C4-2B (cell line): Measurements from ENCODE around the gene NPHP4.

Source experiments
- ZFX ChIP-seq: fragments of 450-650 bp; IDR thresholded peaks from 2 replicates; pipeline ENCODE4 v1.6.1; 2017
- TF ChIP-seq, protein P1 (sequence below): fragments of 450-650 bp; conservative IDR thresholded peaks from 2 replicates; pipeline ENCODE4 v1.5.1; 2017; ENCODE audit warnings: mild to moderate bottlenecking

DNA sequence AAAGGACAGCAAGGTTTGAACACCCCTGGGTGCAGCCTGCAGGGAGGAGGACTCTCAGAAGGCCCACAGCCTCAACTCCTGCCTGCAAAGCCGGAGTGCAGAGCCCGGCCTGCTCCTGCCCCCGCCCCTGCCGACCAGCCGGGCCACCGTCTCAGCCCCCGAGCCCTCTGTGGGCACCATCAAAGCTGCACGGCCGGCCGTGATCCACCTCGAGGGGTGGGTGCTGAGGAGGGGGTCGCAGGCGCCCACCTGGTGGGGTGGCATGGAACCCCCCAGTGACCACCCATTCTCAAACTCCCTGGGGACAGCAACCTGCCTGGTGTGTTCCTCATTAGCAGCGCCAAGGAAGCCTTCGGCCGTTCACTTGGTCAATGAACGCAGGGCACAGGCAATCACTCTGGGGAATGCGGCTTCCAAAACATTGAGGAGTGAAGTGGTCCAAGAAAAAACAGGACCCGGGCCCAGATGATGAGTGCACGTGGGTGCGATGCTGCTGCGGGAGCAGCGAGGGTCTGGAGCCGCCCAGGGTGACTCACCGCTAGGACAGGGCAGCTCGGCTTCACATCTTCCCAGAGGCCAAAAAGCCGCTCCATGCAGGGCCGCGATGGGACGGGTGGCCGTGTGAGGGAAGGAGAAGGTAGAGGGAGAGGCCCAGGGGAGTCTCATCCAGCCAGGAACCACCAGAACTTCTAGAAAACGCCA, 157.6 kb downstream of the NPHP4 start:
- TF ChIP-seq, protein P1, sequence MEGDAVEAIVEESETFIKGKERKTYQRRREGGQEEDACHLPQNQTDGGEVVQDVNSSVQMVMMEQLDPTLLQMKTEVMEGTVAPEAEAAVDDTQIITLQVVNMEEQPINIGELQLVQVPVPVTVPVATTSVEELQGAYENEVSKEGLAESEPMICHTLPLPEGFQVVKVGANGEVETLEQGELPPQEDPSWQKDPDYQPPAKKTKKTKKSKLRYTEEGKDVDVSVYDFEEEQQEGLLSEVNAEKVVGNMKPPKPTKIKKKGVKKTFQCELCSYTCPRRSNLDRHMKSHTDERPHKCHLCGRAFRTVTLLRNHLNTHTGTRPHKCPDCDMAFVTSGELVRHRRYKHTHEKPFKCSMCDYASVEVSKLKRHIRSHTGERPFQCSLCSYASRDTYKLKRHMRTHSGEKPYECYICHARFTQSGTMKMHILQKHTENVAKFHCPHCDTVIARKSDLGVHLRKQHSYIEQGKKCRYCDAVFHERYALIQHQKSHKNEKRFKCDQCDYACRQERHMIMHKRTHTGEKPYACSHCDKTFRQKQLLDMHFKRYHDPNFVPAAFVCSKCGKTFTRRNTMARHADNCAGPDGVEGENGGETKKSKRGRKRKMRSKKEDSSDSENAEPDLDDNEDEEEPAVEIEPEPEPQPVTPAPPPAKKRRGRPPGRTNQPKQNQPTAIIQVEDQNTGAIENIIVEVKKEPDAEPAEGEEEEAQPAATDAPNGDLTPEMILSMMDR = no peak
- no peak for TF ChIP-seq ZFX
